ENCODE results near the gene ARL6IP1.

ARL6IP1 gene

GRCh38 chr16:18804540-18804939 is 3.2 kb upstream of the ARL6IP1 start:
- H3K27me3 Mint-ChIP-seq (ENCODE audit: low read depth), result no peaks in the 10 kb centered on the region
- H3K36me3 Mint-ChIP-seq (ENCODE audit: low read depth), result peaks cover 24% of the 10 kb centered on the region
- H3K4me3 Mint-ChIP-seq, result peak overlapping the region in 1 of 3 experiments; percentile 34
- H3K27ac Mint-ChIP-seq, result peak overlapping the region; percentile 46 to 92 (median 88)
- H3K9me3 Mint-ChIP-seq, result no peaks in the 10 kb centered on the region
- TF ChIP-seq CTCF (IDR thresholded peaks at IDR 0.05; ENCODE audit: unreplicated experiment in 3 of 3), result no peak
- peaks cover 34% of the 10 kb centered on the region for H3K4me1 Mint-ChIP-seq

- H3K4me1 Mint-ChIP-seq, result peaks cover 39% of the 10 kb centered on the region
- H3K27me3 Mint-ChIP-seq (ENCODE audit: low read depth), result no peaks in the 10 kb centered on the region
- peak overlapping the region; percentile 79 to 92 (median 88) for H3K27ac Mint-ChIP-seq
- no peaks in the 10 kb centered on the region for H3K9me3 Mint-ChIP-seq
- TF ChIP-seq CTCF (IDR thresholded peaks at IDR 0.05; ENCODE audit: unreplicated experiment in 3 of 3), result no peak
- peak overlapping the region; percentile 80 to 94 (median 93) for H3K4me3 Mint-ChIP-seq
- peaks cover 17% of the 10 kb centered on the region for H3K36me3 Mint-ChIP-seq (ENCODE audit: low read depth)
Observed at GRCh38 chr16:18803569-18804462, 2.5 kb upstream of the ARL6IP1 start.

- H3K4me3 Mint-ChIP-seq, result peak overlapping the region; percentile 93 to 98 (median 94)
- no peaks in the 10 kb centered on the region for H3K9me3 Mint-ChIP-seq
- H3K4me1 Mint-ChIP-seq, result peaks cover 48% of the 10 kb centered on the region
- H3K36me3 Mint-ChIP-seq (ENCODE audit: low read depth), result peaks cover 14% of the 10 kb centered on the region
- TF ChIP-seq CTCF (IDR thresholded peaks at IDR 0.05; ENCODE audit: unreplicated experiment in 3 of 3), result no peak
- no peaks in the 10 kb centered on the region for H3K27me3 Mint-ChIP-seq (ENCODE audit: low read depth)
- H3K27ac Mint-ChIP-seq, result peak overlapping the region; percentile 14 to 69 (median 48)
Observed at GRCh38 chr16:18802767-18803343, 1.5 kb upstream of the ARL6IP1 start.

- H3K27me3 Mint-ChIP-seq (ENCODE audit: low read depth), result no peaks in the 10 kb centered on the region
Observed at GRCh38 chr16:18800775-18801144, 589 bp downstream of the ARL6IP1 start.

GRCh38 chr16:18800293-18800692 is 1.1 kb downstream of the ARL6IP1 start:
- Mint-ChIP-seq H3K36me3 (ENCODE audit: low read depth) (peaks cover 21% of the 10 kb centered on the region), H3K4me1 (peaks cover 64% of the 10 kb centered on the region), H3K27ac (peak overlapping the region; percentile 64 to 95 (median 94)), H3K27me3 (ENCODE audit: low read depth) (no peaks in the 10 kb centered on the region), H3K4me3 (peak overlapping the region; percentile 93 to 98 (median 94)), H3K9me3 (no peaks in the 10 kb centered on the region)
- TF ChIP-seq CTCF (IDR thresholded peaks at IDR 0.05; ENCODE audit: unreplicated experiment in 3 of 3), result no peak

More at GRCh38 chr16:18800775-18801144, 589 bp downstream of the ARL6IP1 start:
- peak overlapping the region; percentile 93 to 98 (median 94) for H3K4me3 Mint-ChIP-seq
- peaks cover 19% of the 10 kb centered on the region for H3K36me3 Mint-ChIP-seq (ENCODE audit: low read depth)
- TF ChIP-seq CTCF (IDR thresholded peaks at IDR 0.05; ENCODE audit: unreplicated experiment in 3 of 3), result no peak
- H3K9me3 Mint-ChIP-seq, result no peaks in the 10 kb centered on the region
- peak overlapping the region; percentile 64 to 95 (median 94) for H3K27ac Mint-ChIP-seq
- H3K4me1 Mint-ChIP-seq, result peaks cover 62% of the 10 kb centered on the region
